Motor neuron (in vitro differentiated cells): ENCODE measurements around the gene HSBP1. TPM values are rescaled to one million over a fixed set of nuclear protein-coding genes. Genes with fewer than 3 reads are reported as not detected.

Source experiments
- ATAC-seq, 8 experiments: fragments of 200-7000 bp; cut with Tn5 transposase; replicated peaks in 6 of 8; 2 replicates each; pipeline ENCODE4 v1.8.0; 2021; ENCODE audit warnings: mild to moderate bottlenecking in 8 of 8, moderate library complexity in 8 of 8
- H3K27ac ChIP-seq, 2 donors: fragments of 250-450 bp; sonication (Bioruptor Pico); 2 replicates each; pipeline ENCODE4 v1.9.0; 2021; ENCODE audit warnings: antibody characterized with exemption in 2 of 2, mild to moderate bottlenecking in 2 of 2, moderate library complexity in 1 of 2
- H3K4me1 ChIP-seq, 2 donors: fragments of 250-450 bp; sonication (Bioruptor Pico); replicated peaks in 1 of 2; 2 replicates each; pipeline ENCODE4 v1.6.1; 2021; ENCODE audit warnings: antibody characterized with exemption in 2 of 2, mild to moderate bottlenecking in 2 of 2, moderate library complexity in 1 of 2
- H3K4me3 ChIP-seq, 5 donors: fragments of 250-450 bp; sonication (Bioruptor Pico); 2 replicates each; pipeline ENCODE4 v1.9.0; 2021; ENCODE audit warnings: antibody characterized with exemption in 5 of 5, mild to moderate bottlenecking in 5 of 5, moderate library complexity in 4 of 5
- WGBS, 10 experiments: fragments of 450-650 bp; shearing (Covaris generic); methylation state at CpG; one replicate each; pipeline ENCODE4 v1.0.0; 2022; 5-methylcytosine and 5-hydroxymethylcytosine counted together
- in situ Hi-C, 9 experiments: fragments of 400-800 bp; cut with MboI; loops; one replicate each; pipeline ENCODE4 v1.15.0; 2021; ENCODE audit warnings: low sequenced_read_pairs in 9 of 9, low pct_unique_long_range_greater_than_20kb in 2 of 9; ENCODE audit not compliant: unreplicated experiment in 9 of 9
- total RNA-seq, 8 experiments: library from RNA; unstranded; fragments of 300-600 nt; gene quantifications; 2 replicates each; pipeline versions ENCODE4 v1.2.3 to v1.2.4, GENCODE V29; 2022

Gene HSBP1
- total RNA-seq, 8 experiments from 2014 or later: 105 to 240 (median 153) TPM

GRCh38 chr16:83833921-83834320 lies 26.1 kb downstream of the HSBP1 start:
- Histone ChIP-seq H3K4me3 (no peak overlapping the region), H3K27ac (no peak overlapping the region), H3K4me1 (peaks cover 0 to 18% of the 10 kb centered on the region in 2 donors)
- in situ Hi-C loops: no loop called here
- WGBS, 10 experiments: 57 to 100% (median 80%) methylated on average over 1 to 2 of the region's 2 CpGs; no CpG with 5 or more reads in 4 of the 10 experiments
- no peak for ATAC-seq

GRCh38 chr16:83835586-83836566 lies 28.1 kb downstream of the HSBP1 start:
- 49 to 94% (median 77%) methylated on average over 4 to 10 of the region's 10 CpGs for WGBS, 10 experiments
- no peak for ATAC-seq
- H3K4me3 ChIP-seq: no peak overlapping the region

GRCh38 chr16:83837566-83837965 lies 29.8 kb downstream of the HSBP1 start:
- WGBS, 10 experiments: 73 to 100% (median 93%) methylated on average over 1 to 3 of the region's 4 CpGs; no CpG with 5 or more reads in 3 of the 10 experiments
- Histone ChIP-seq H3K27ac (no peak overlapping the region), H3K4me3 (no peak overlapping the region), H3K4me1 (peaks cover 11 to 21% of the 10 kb centered on the region in 2 donors)
- no peak for ATAC-seq
- in situ Hi-C loops: no loop called here

More at GRCh38 chr16:83835586-83836566, 28.1 kb downstream of the HSBP1 start:
- in situ Hi-C loops: no loop called here
- H3K4me1 ChIP-seq: peaks cover 2 to 17% of the 10 kb centered on the region in 2 donors
- H3K27ac ChIP-seq: no peak overlapping the region

- Histone ChIP-seq H3K27ac (no peak overlapping the region), H3K4me1 (peaks cover 17 to 27% of the 10 kb centered on the region in 2 donors), H3K4me3 (no peak overlapping the region)
- ATAC-seq: no peak
- WGBS, 10 experiments: 28 to 100% (median 81%) methylated on average over 1 to 4 of the region's 4 CpGs; no CpG with 5 or more reads in 3 of the 10 experiments
- in situ Hi-C loops: no loop called here
These were observed 30.4 kb downstream of the HSBP1 start for GRCh38 chr16:83838151-83838550.

GRCh38 chr16:83839561-83839960 lies 31.8 kb downstream of the HSBP1 start:
- Histone ChIP-seq H3K4me1 (peaks cover 25 to 37% of the 10 kb centered on the region in 2 donors), H3K27ac (no peak overlapping the region), H3K4me3 (no peak overlapping the region)
- 21 to 100% (median 53%) methylated on average over 1 to 3 of the region's 3 CpGs for WGBS, 10 experiments
- ATAC-seq: no peak
- in situ Hi-C loops: no loop called here

- ATAC-seq: no peak
- in situ Hi-C loops: no loop called here
- H3K4me1 ChIP-seq: peaks cover 25 to 37% of the 10 kb centered on the region in 2 donors
- no peak overlapping the region for H3K4me3 ChIP-seq
- no peak overlapping the region for H3K27ac ChIP-seq
- WGBS, 10 experiments: 33 to 100% (median 63%) methylated on average over 1 to 3 of the region's 4 CpGs
These were observed 32.4 kb downstream of the HSBP1 start for GRCh38 chr16:83840060-83840617.

- Histone ChIP-seq H3K27ac (no peak overlapping the region), H3K4me1 (peaks cover 25 to 34% of the 10 kb centered on the region in 2 donors), H3K4me3 (no peak overlapping the region)
- ATAC-seq: no peak
- 22 to 60% (median 48%) methylated on average over 3 to 7 of the region's 7 CpGs; no CpG with 5 or more reads in 1 of the 10 experiments for WGBS, 10 experiments
- in situ Hi-C loops: no loop called here
These were observed 34.5 kb downstream of the HSBP1 start for GRCh38 chr16:83842291-83842690.

GRCh38 chr16:83842756-83843507 lies 35.2 kb downstream of the HSBP1 start:
- ATAC-seq: peak in 5 of 8 experiments; percentile 48 to 69 (median 55)
- no peak overlapping the region for H3K4me3 ChIP-seq
- WGBS, 10 experiments: 35 to 100% (median 69%) methylated on average over 1 to 8 of the region's 9 CpGs; no CpG with 5 or more reads in 3 of the 10 experiments
- in situ Hi-C loops: no loop called here
- H3K27ac ChIP-seq: peak overlapping the region in 1 of 2 donors; percentile 7
- H3K4me1 ChIP-seq: peaks cover 25 to 40% of the 10 kb centered on the region in 2 donors

GRCh38 chr16:83843657-83844056 lies 35.9 kb downstream of the HSBP1 start:
- peaks cover 25 to 46% of the 10 kb centered on the region in 2 donors for H3K4me1 ChIP-seq
- ATAC-seq: peak in 2 of 8 experiments; percentile 18 to 28
- 30 to 100% (median 52%) methylated on average over 1 to 9 of the region's 10 CpGs; no CpG with 5 or more reads in 2 of the 10 experiments for WGBS, 10 experiments

GRCh38 chr16:83845263-83845662 lies 37.5 kb downstream of the HSBP1 start:
- H3K27ac ChIP-seq: no peak overlapping the region
- peaks cover 41 to 58% of the 10 kb centered on the region in 2 donors for H3K4me1 ChIP-seq
- 80 to 94% (median 87%) methylated on average over 1 to 6 of the region's 8 CpGs; no CpG with 5 or more reads in 6 of the 10 experiments for WGBS, 10 experiments
- no peak for ATAC-seq
- H3K4me3 ChIP-seq: no peak overlapping the region
- in situ Hi-C loops: no loop called here

More at GRCh38 chr16:83843657-83844056, 35.9 kb downstream of the HSBP1 start:
- in situ Hi-C loops: no loop called here
- no peak overlapping the region for H3K4me3 ChIP-seq
- no peak overlapping the region for H3K27ac ChIP-seq

- H3K4me3 ChIP-seq: no peak overlapping the region
- H3K27ac ChIP-seq: no peak overlapping the region
- 52 to 100% (median 87%) methylated on average over 1 to 14 of the region's 14 CpGs for WGBS, 10 experiments
- ATAC-seq: peak in 3 of 8 experiments; percentile 20 to 54 (median 49)
- in situ Hi-C loops: no loop called here
- peaks cover 36 to 51% of the 10 kb centered on the region in 2 donors for H3K4me1 ChIP-seq
These were observed 39.8 kb downstream of the HSBP1 start for GRCh38 chr16:83847371-83848225.

- in situ Hi-C loops: no loop called here
- H3K4me3 ChIP-seq: no peak overlapping the region
- H3K27ac ChIP-seq: no peak overlapping the region
- 17 to 80% (median 56%) methylated on average over 1 to 4 of the region's 6 CpGs; no CpG with 5 or more reads in 1 of the 10 experiments for WGBS, 10 experiments
- peak in 1 of 8 experiments; percentile 68 for ATAC-seq
- peaks cover 23 to 35% of the 10 kb centered on the region in 2 donors for H3K4me1 ChIP-seq
These were observed 41.6 kb downstream of the HSBP1 start for GRCh38 chr16:83849421-83849820.
